HCT116 (cell line): ENCODE measurements around the gene PLEKHA6. TPM values are rescaled to one million over a fixed set of nuclear protein-coding genes. Genes with fewer than 3 reads are reported as not detected.

Experiments
- ATAC-seq: fragments of 200-7000 bp; cut with Tn5 transposase; 2 replicates; pipeline ENCODE4 v1.9.1; 2020; ENCODE audit warnings: mild to moderate bottlenecking, moderate library complexity
- BruUV-seq: library from RNA; stranded (reverse); fragments of 400-500 nt; replicated peaks from 2 replicates; lab custom pipeline; 2021; lab: Mats Ljungman, UMichigan
- CTCF ChIA-PET: fragments of 300-600 bp; sonication (Branson Sonifier 250); formaldehyde crosslinking; loops from one replicate; lab custom pipeline; 2021; ENCODE audit warnings: antibody characterized with exemption; lab: Charles Lee
- POLR2A ChIA-PET: fragments of 300-600, 350-600 bp; sonication (Branson Sonifier 250); formaldehyde crosslinking; loops from one replicate; lab custom pipeline; 2021; ENCODE audit warnings: antibody characterized with exemption; lab: Charles Lee
- RAD21 ChIA-PET, 2 experiments: fragments of 300-600 bp; sonication (Branson Sonifier 250); formaldehyde crosslinking; loops; one replicate each; lab custom pipeline; 2023; ENCODE audit warnings: low total read pairs in 2 of 2; ENCODE audit not compliant: uncharacterized antibody in 2 of 2, unreplicated experiment in 2 of 2, low non-redundant PET in 1 of 2; lab: Charles Lee
- DNase-seq: peaks from one replicate; pipeline ENCODE4 v3.0.0-alpha.2; 2010; ENCODE audit warnings: low read depth, low spot score
- H2AFZ ChIP-seq: fragments of 200-600 bp; shearing (Covaris generic), sonication (generic); 2 replicates; pipeline ENCODE4 v1.6.1; 2017; ENCODE audit warnings: low read depth, mixed run types, mixed read lengths, antibody characterized with exemption, low read length; ENCODE audit not compliant: poor library complexity, severe bottlenecking
- H3K27ac ChIP-seq: 2 replicates; pipeline ENCODE4 v1.5.1; 2012; ENCODE audit warnings: low read depth, low read length
- H3K27me3 ChIP-seq: fragments of 200-600 bp; sonication (generic); 2 replicates; pipeline ENCODE4 v1.6.1; 2016; ENCODE audit warnings: mixed run types, low read length, mixed read lengths; ENCODE audit not compliant: insufficient read depth
- H3K36me3 ChIP-seq, 2 experiments: fragments of 200-500 bp in 1 of 2; fragments of 200-600 bp in 1 of 2; sonication (Bioruptor generic) in 1 of 2; sonication (generic) in 1 of 2; 2 replicates each; pipeline versions ENCODE4 v1.5.1 to v1.6.1; 2014 to 2016; ENCODE audit warnings: low read length in 2 of 2, inconsistent platforms in 1 of 2, mixed read lengths in 1 of 2, mixed run types in 1 of 2; ENCODE audit not compliant: insufficient read depth in 2 of 2, control insufficient read depth in 1 of 2
- H3K4me1 ChIP-seq, 2 experiments: fragments of 200-600 bp in 1 of 2; sonication (generic) in 1 of 2; 2 replicates each; pipeline versions ENCODE4 v1.5.1 to v1.6.1; 2012 to 2017; ENCODE audit warnings: low read length in 2 of 2, inconsistent platforms in 1 of 2, mild to moderate bottlenecking in 1 of 2, mixed read lengths in 1 of 2, mixed run types in 1 of 2, moderate library complexity in 1 of 2; ENCODE audit not compliant: insufficient read depth in 2 of 2, control insufficient read depth in 1 of 2
- H3K4me2 ChIP-seq: fragments of 200-600 bp; sonication (generic); 2 replicates; pipeline ENCODE4 v1.6.1; 2017; ENCODE audit warnings: mixed run types, low read length, mixed read lengths
- H3K4me3 ChIP-seq, 2 experiments: fragments of 200-600 bp in 1 of 2; sonication (generic) in 1 of 2; replicated peaks in 1 of 2; 2 replicates each; pipeline ENCODE4 v1.5.1; 2011 to 2016; ENCODE audit warnings: low read length in 2 of 2, control low read depth in 1 of 2, low read depth in 1 of 2, mild to moderate bottlenecking in 1 of 2, mixed read lengths in 1 of 2, mixed run types in 1 of 2
- H3K79me2 ChIP-seq: fragments of 200-600 bp; sonication (generic); 2 replicates; pipeline ENCODE4 v1.6.1; 2017; ENCODE audit warnings: mild to moderate bottlenecking, mixed run types, low read length, moderate library complexity, mixed read lengths; ENCODE audit not compliant: insufficient read depth
- H3K9ac ChIP-seq: fragments of 200-600 bp; sonication (generic); 2 replicates; pipeline ENCODE4 v1.6.1; 2016; ENCODE audit warnings: low read length, mixed read lengths
- H3K9me2 ChIP-seq: fragments of 200-600 bp; sonication (generic), shearing (Covaris generic); 2 replicates; pipeline ENCODE4 v1.6.1; 2017; ENCODE audit warnings: mixed run types, mild to moderate bottlenecking, moderate library complexity; ENCODE audit not compliant: insufficient read depth
- H3K9me3 ChIP-seq, 2 experiments: fragments of 200-500 bp in 1 of 2; fragments of 200-600 bp in 1 of 2; sonication (Bioruptor generic) in 1 of 2; sonication (generic) in 1 of 2; 2 replicates each; pipeline ENCODE4 v1.6.1; 2014 to 2017; ENCODE audit warnings: low read length in 2 of 2, mixed read lengths in 2 of 2, inconsistent platforms in 1 of 2, low read depth in 1 of 2, mild to moderate bottlenecking in 1 of 2, mixed run types in 1 of 2, moderate library complexity in 1 of 2; ENCODE audit not compliant: control insufficient read depth in 1 of 2, insufficient read depth in 1 of 2
- H4K20me1 ChIP-seq: fragments of 200-600 bp; sonication (generic), shearing (Covaris generic); 2 replicates; pipeline ENCODE4 v1.6.1; 2017; ENCODE audit warnings: mixed run types, mild to moderate bottlenecking, moderate library complexity; ENCODE audit not compliant: insufficient read depth
- ELF1 ChIP-seq: IDR thresholded peaks from 2 replicates; pipeline ENCODE4 v1.6.1; 2012; ENCODE audit warnings: low read depth, borderline replicate concordance
- EZH2 ChIP-seq: fragments of 200-600 bp; sonication (generic); IDR thresholded peaks from 2 replicates; pipeline ENCODE4 v1.6.1; 2017; ENCODE audit warnings: antibody characterized with exemption, mixed run types
- EZH2phosphoT487 ChIP-seq: fragments of 200-600 bp; IDR thresholded peaks from 2 replicates; pipeline ENCODE4 v1.6.1; 2018; ENCODE audit warnings: antibody characterized with exemption, borderline replicate concordance
- FOSL1 ChIP-seq: IDR thresholded peaks from 2 replicates; pipeline ENCODE4 v1.6.1; 2012; ENCODE audit warnings: low read depth
- JUND ChIP-seq: IDR thresholded peaks from 2 replicates; pipeline ENCODE4 v1.6.1; 2012
- POLR2A ChIP-seq: IDR thresholded peaks from 2 replicates; pipeline ENCODE4 v1.7.0; 2011; ENCODE audit warnings: borderline replicate concordance; ENCODE audit not compliant: insufficient read depth, insufficient read length; ENCODE audit errors: extremely low read depth
- POLR2AphosphoS5 ChIP-seq: IDR thresholded peaks from 2 replicates; pipeline ENCODE4 v1.6.1; 2011; ENCODE audit warnings: mild to moderate bottlenecking, low read depth, low read length, moderate library complexity
- RAD21 ChIP-seq: IDR thresholded peaks from 2 replicates; pipeline ENCODE4 v1.6.1; 2012; ENCODE audit warnings: low read depth, mild to moderate bottlenecking
- SIN3A ChIP-seq: IDR thresholded peaks from 2 replicates; pipeline ENCODE4 v1.6.1; 2012; ENCODE audit warnings: low read depth
- SP1 ChIP-seq: IDR thresholded peaks from 2 replicates; pipeline ENCODE4 v1.6.1; 2012; ENCODE audit warnings: low read depth
- TCF7L2 ChIP-seq: IDR thresholded peaks from 2 replicates; pipeline ENCODE4 v1.7.0; 2011; ENCODE audit warnings: borderline replicate concordance, inconsistent platforms; ENCODE audit not compliant: insufficient read depth, insufficient read length; ENCODE audit errors: extremely low read depth
- YY1 ChIP-seq: IDR thresholded peaks from 2 replicates; pipeline ENCODE4 v1.6.1; 2011; ENCODE audit warnings: low read length, low read depth, moderate library complexity, mild to moderate bottlenecking; ENCODE audit not compliant: insufficient replicate concordance; ENCODE audit errors: extremely low read depth
- ZFX ChIP-seq: fragments of 450-650 bp; IDR thresholded peaks from 2 replicates; pipeline ENCODE4 v1.6.1; 2017
- ZNF274 ChIP-seq: fragments of 200-500 bp; sonication (Bioruptor generic); IDR thresholded peaks from 2 replicates; pipeline ENCODE4 v1.6.1; 2014; ENCODE audit warnings: mild to moderate bottlenecking, low read depth, low read length, inconsistent platforms
- intact Hi-C: fragments of 100-400 bp; cut with micrococcal nuclease; formaldehyde crosslinking; loops from 2 replicates; pipeline ENCODE4 v1.10.0; 2022
- total RNA-seq: library from RNA; stranded (reverse); gene quantifications from one replicate; pipeline ENCODE4 v1.2.1, GENCODE V29; 2021; ENCODE audit not compliant: unreplicated experiment
- TF ChIP-seq, protein P1 (sequence below): IDR thresholded peaks from 2 replicates; pipeline ENCODE4 v1.6.1; 2012

Gene PLEKHA6
- total RNA-seq, 1 experiment from 2014 or later: 13.1 TPM

DNA sequence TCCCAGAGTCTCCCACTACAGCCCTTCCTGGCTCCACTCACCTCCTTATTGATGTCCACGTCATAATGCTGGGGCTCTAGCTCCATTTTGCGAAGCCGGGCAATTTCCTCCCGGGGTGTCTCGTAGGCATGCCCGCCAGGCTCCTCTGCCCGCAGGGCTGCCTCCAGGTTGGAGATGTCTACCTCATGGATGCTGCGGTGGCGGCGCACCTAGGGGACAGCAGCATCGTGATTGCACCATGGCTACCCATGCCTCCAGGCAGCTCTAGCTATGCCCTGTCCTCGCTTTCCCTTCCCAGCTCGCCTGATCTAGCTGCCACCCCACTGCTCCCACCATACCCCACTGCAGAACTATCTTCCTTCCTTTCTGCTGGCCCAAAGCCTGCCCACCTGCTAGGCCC is 130.8 kb downstream of the PLEKHA6 start:
- POLR2A ChIA-PET: no interaction called here
- Histone ChIP-seq H3K9me2 (no peaks in the 10 kb centered on the region), H3K36me3 (no peaks in the 10 kb centered on the region; a peak in 1 of 4 replicates), H3K79me2 (no peaks in the 10 kb centered on the region), H3K27ac (no peak overlapping the region), H3K9me3 (no peaks in the 10 kb centered on the region), H4K20me1 (no peaks in the 10 kb centered on the region), H3K27me3 (no peaks in the 10 kb centered on the region), H3K4me3 (no peak overlapping the region), H2AFZ (no peak overlapping the region)
- ATAC-seq: no peak
- intact Hi-C loops: no loop called here
- TF ChIP-seq POLR2AphosphoS5 (no peak), POLR2A (no peak), ELF1 (no peak), ZFX (no peak), ZNF274 (no peak), TCF7L2 (no peak), JUND (no peak), EZH2 (no peak), RAD21 (no peak), FOSL1 (no peak), YY1 (no peak), EZH2phosphoT487 (no peak), SP1 (no peak), SIN3A (no peak)
- TF ChIP-seq, protein P1, sequence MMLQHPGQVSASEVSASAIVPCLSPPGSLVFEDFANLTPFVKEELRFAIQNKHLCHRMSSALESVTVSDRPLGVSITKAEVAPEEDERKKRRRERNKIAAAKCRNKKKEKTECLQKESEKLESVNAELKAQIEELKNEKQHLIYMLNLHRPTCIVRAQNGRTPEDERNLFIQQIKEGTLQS: no peak
- TF ChIP-seq, all 23 proteins: peak for 0
- no peak overlapping the region for H3K4me2 ChIP-seq
- no TSS peak for BruUV-seq
- peaks cover 2 to 12% of the 10 kb centered on the region in 2 experiments; a peak in 1 of 4 replicates for H3K4me1 ChIP-seq
- RAD21 ChIA-PET: interaction anchor here in 1 of 2 experiments (0.5 kb wide), 1 partner anchor 578 kb away, joined by 3 read pairs; no protein-coding TSS in a partner anchor
- CTCF ChIA-PET: interaction anchor here (1.7 kb wide), 1 partner anchor 22 kb away, joined by 6 read pairs; no protein-coding TSS in a partner anchor
- no peak for DNase-seq
- H3K9ac ChIP-seq: no peak overlapping the region
